Measurements from ENCODE around the gene FEM1A. TPM values are rescaled to one million over a fixed set of nuclear protein-coding genes. Genes with fewer than 3 reads are reported as not detected.

FEM1A gene
- polyA plus RNA-seq, 1 of the 3 experiments (the other 2 are of a cell fraction): 4.8 TPM

DNA sequence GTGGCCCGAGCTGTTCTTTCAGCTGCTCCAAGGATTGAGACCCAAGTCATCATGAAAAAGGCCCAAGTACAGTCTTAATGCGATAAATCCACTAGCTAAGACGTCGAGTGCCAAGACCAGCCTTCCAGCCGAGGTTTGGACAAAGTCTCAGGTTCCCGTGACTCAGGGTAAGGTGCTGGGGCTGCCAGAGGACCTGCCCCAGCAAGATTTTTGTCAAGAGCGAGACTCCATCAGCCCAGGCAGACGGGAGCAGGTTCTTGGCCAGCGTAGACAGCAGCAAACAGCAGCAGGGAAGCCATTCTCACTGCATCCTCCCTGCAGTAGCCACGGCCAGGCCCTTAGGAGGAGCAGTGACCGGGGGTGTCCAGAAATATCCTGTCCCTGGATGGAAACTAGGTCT, 3.4 kb downstream of the FEM1A start:
- H3K4me3 ChIP-seq (ENCODE audit: low read depth in 2 of 2, low read length in 1 of 2): no peak overlapping the region
- H3F3A ChIP-seq (replicated peaks; ENCODE audit: insufficient read depth): peaks cover 5% of the 10 kb centered on the region
- H3K4me2 ChIP-seq: no peak overlapping the region
- 79% methylated on average over 10 of the region's 11 CpGs for whole genome bisulfite sequencing (ENCODE audit: low lambda C conversion rate)
- no peak for TF ChIP-seq MXI1 (IDR thresholded peaks at IDR 0.05; ENCODE audit: low read depth, low read length)
- TF ChIP-seq RXRA (IDR thresholded peaks at IDR 0.05; ENCODE audit: borderline replicate concordance, low read depth): no peak
- no peak for DNase-seq
- H3K36me3 ChIP-seq (replicated peaks in 1 of 2; ENCODE audit: control insufficient read depth in 1 of 2, insufficient read depth in 2 of 2, low read length in 1 of 2): peaks cover 17 to 29% of the 10 kb centered on the region in 2 experiments
- no peak overlapping the region for H3K9ac ChIP-seq
- ChIA-PET CTCF (no interaction called here), POLR2A (no interaction called here)
- no peaks in the 10 kb centered on the region for H3K9me3 ChIP-seq
- H3K79me2 ChIP-seq (ENCODE audit: insufficient read depth): peaks cover 52% of the 10 kb centered on the region
- H3K4me1 ChIP-seq (ENCODE audit: control insufficient read depth in 1 of 2, insufficient read depth in 2 of 2, low read depth in 1 of 2, low read length in 1 of 2): peaks cover 7 to 8% of the 10 kb centered on the region in 2 experiments; a peak in 2 of 4 replicates
- no peaks in the 10 kb centered on the region for H3K27me3 ChIP-seq (ENCODE audit: insufficient read depth)
- no peak overlapping the region for H2AFZ ChIP-seq (ENCODE audit: low read depth)
- H3K9me2 ChIP-seq: no peaks in the 10 kb centered on the region
- no peak overlapping the region for H3K27ac ChIP-seq (ENCODE audit: low read depth in 2 of 2, low read length in 1 of 2)
- no peaks in the 10 kb centered on the region for H4K20me1 ChIP-seq (ENCODE audit: insufficient read depth)

DNA sequence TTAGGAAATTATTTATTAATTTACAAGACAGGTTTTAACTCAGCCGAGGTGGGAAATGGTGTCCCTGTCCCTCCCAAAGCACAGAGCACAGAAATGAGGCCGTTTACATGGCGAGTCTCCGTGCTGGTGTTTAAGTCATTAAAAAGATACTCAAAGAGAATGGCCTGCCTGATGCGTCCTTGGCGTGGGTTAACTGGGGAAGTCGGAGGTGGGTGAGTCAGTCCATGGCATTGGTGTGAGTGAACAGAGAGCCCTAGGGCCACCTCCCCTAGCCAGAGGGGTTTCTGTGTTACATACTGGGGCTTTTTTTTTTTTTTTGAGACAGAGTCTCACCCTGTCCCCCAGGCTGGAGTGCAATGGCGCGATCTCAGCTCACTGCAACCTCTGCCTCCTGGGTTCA, 3.9 kb downstream of the FEM1A start:
- Histone ChIP-seq H3K4me1 (ENCODE audit: control insufficient read depth in 1 of 2, insufficient read depth in 2 of 2, low read depth in 1 of 2, low read length in 1 of 2) (peaks cover 7 to 8% of the 10 kb centered on the region in 2 experiments; a peak in 2 of 4 replicates), H3K27ac (ENCODE audit: low read depth in 2 of 2, low read length in 1 of 2) (no peak overlapping the region), H3K27me3 (ENCODE audit: insufficient read depth) (no peaks in the 10 kb centered on the region), H3K36me3 (replicated peaks in 1 of 2; ENCODE audit: control insufficient read depth in 1 of 2, insufficient read depth in 2 of 2, low read length in 1 of 2) (peaks cover 17 to 29% of the 10 kb centered on the region in 2 experiments), H3F3A (replicated peaks; ENCODE audit: insufficient read depth) (peaks cover 4% of the 10 kb centered on the region), H2AFZ (ENCODE audit: low read depth) (no peak overlapping the region), H3K9ac (no peak overlapping the region), H3K4me3 (ENCODE audit: low read depth in 2 of 2, low read length in 1 of 2) (no peak overlapping the region), H4K20me1 (ENCODE audit: insufficient read depth) (no peaks in the 10 kb centered on the region), H3K9me2 (no peaks in the 10 kb centered on the region), H3K4me2 (no peak overlapping the region), H3K79me2 (ENCODE audit: insufficient read depth) (peaks cover 52% of the 10 kb centered on the region), H3K9me3 (no peaks in the 10 kb centered on the region)
- TF ChIP-seq RCOR1 (IDR thresholded peaks at IDR 0.05; ENCODE audit: low read length): no peak
- TF ChIP-seq, protein P1, sequence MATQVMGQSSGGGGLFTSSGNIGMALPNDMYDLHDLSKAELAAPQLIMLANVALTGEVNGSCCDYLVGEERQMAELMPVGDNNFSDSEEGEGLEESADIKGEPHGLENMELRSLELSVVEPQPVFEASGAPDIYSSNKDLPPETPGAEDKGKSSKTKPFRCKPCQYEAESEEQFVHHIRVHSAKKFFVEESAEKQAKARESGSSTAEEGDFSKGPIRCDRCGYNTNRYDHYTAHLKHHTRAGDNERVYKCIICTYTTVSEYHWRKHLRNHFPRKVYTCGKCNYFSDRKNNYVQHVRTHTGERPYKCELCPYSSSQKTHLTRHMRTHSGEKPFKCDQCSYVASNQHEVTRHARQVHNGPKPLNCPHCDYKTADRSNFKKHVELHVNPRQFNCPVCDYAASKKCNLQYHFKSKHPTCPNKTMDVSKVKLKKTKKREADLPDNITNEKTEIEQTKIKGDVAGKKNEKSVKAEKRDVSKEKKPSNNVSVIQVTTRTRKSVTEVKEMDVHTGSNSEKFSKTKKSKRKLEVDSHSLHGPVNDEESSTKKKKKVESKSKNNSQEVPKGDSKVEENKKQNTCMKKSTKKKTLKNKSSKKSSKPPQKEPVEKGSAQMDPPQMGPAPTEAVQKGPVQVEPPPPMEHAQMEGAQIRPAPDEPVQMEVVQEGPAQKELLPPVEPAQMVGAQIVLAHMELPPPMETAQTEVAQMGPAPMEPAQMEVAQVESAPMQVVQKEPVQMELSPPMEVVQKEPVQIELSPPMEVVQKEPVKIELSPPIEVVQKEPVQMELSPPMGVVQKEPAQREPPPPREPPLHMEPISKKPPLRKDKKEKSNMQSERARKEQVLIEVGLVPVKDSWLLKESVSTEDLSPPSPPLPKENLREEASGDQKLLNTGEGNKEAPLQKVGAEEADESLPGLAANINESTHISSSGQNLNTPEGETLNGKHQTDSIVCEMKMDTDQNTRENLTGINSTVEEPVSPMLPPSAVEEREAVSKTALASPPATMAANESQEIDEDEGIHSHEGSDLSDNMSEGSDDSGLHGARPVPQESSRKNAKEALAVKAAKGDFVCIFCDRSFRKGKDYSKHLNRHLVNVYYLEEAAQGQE (IDR thresholded peaks at IDR 0.05; ENCODE audit: low read depth, low read length): no peak
- TF ChIP-seq RAD21 (IDR thresholded peaks at IDR 0.05; ENCODE audit: low read length): no peak
- no peak for TF ChIP-seq NRF1 (IDR thresholded peaks at IDR 0.05; ENCODE audit: low read depth, low read length)
- TF ChIP-seq FOSL2 (IDR thresholded peaks at IDR 0.05; ENCODE audit: borderline replicate concordance, low read depth): no peak
- CTCF ChIA-PET: no interaction called here
- DNase-seq: no peak
- 78% methylated on average over 9 of the region's 9 CpGs for WGBS (ENCODE audit: low lambda C conversion rate)
- POLR2A ChIA-PET: no interaction called here

DNA sequence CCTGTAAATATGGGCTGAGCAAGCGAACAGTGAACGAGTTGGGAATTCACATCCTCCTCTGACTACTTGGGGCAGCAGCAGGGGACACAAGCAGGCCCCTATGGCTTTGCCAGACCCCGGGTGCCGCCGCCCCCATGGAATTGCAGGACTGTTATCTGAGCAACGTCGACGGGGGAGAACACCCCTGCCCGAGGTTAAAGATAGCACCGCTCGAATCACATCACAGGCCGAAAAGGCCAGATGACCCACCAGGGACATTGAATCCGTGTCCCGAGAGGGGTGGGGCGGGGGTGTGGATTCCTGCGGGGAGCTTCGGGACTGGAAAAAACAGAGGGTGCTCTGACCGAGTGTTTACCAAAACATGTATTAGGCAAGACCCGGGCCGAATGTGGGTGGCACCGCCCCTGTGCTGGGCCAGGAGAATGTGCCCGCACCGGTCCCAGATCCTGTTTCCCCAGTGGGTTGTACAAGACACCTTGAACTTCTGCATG, 9.1 kb downstream of the FEM1A start:
- H3K36me3 ChIP-seq (replicated peaks in 1 of 2; ENCODE audit: control insufficient read depth in 1 of 2, insufficient read depth in 2 of 2, low read length in 1 of 2): peaks cover 5 to 9% of the 10 kb centered on the region in 2 experiments
- WGBS (ENCODE audit: low lambda C conversion rate): 83% methylated on average over 22 of the region's 23 CpGs

More for the DNA sequence above, 9.1 kb downstream of the FEM1A start:
- H3K4me1 ChIP-seq (ENCODE audit: control insufficient read depth in 1 of 2, insufficient read depth in 2 of 2, low read depth in 1 of 2, low read length in 1 of 2): no peaks in the 10 kb centered on the region
- no peak overlapping the region for H2AFZ ChIP-seq (ENCODE audit: low read depth)
- H3K9me3 ChIP-seq: no peaks in the 10 kb centered on the region
- H4K20me1 ChIP-seq (ENCODE audit: insufficient read depth): no peaks in the 10 kb centered on the region
- no peaks in the 10 kb centered on the region for H3K9me2 ChIP-seq
- no peak overlapping the region for H3K4me3 ChIP-seq (ENCODE audit: low read depth in 2 of 2, low read length in 1 of 2)
- H3K27me3 ChIP-seq (ENCODE audit: insufficient read depth): no peaks in the 10 kb centered on the region
- TF ChIP-seq EP300 (IDR thresholded peaks at IDR 0.05; ENCODE audit: borderline replicate concordance in 1 of 2, low read depth in 1 of 2, low read length in 1 of 2) (no peak), RAD21 (IDR thresholded peaks at IDR 0.05; ENCODE audit: low read length) (no peak), RCOR1 (IDR thresholded peaks at IDR 0.05; ENCODE audit: low read length) (no peak), YY1 (IDR thresholded peaks at IDR 0.05; ENCODE audit: low read depth) (no peak), JUND (IDR thresholded peaks at IDR 0.05) (no peak), FOXJ3 (CRISPR knock-in tag; IDR thresholded peaks at IDR 0.05) (no peak)
- TF ChIP-seq, protein P2, sequence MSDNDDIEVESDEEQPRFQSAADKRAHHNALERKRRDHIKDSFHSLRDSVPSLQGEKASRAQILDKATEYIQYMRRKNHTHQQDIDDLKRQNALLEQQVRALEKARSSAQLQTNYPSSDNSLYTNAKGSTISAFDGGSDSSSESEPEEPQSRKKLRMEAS (IDR thresholded peaks at IDR 0.05; ENCODE audit: low read depth): no peak
- TF ChIP-seq, protein P3, sequence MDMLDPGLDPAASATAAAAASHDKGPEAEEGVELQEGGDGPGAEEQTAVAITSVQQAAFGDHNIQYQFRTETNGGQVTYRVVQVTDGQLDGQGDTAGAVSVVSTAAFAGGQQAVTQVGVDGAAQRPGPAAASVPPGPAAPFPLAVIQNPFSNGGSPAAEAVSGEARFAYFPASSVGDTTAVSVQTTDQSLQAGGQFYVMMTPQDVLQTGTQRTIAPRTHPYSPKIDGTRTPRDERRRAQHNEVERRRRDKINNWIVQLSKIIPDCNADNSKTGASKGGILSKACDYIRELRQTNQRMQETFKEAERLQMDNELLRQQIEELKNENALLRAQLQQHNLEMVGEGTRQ (IDR thresholded peaks at IDR 0.05; ENCODE audit: borderline replicate concordance, low read depth, low read length): no peak
- TF ChIP-seq, protein P4, sequence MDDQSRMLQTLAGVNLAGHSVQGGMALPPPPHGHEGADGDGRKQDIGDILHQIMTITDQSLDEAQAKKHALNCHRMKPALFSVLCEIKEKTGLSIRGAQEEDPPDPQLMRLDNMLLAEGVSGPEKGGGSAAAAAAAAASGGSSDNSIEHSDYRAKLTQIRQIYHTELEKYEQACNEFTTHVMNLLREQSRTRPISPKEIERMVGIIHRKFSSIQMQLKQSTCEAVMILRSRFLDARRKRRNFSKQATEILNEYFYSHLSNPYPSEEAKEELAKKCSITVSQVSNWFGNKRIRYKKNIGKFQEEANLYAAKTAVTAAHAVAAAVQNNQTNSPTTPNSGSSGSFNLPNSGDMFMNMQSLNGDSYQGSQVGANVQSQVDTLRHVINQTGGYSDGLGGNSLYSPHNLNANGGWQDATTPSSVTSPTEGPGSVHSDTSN (IDR thresholded peaks at IDR 0.05): no peak
- H3K79me2 ChIP-seq (ENCODE audit: insufficient read depth): peaks cover 17% of the 10 kb centered on the region; the same call in 1 of the 2 replicates
- no peak overlapping the region for H3K4me2 ChIP-seq
- ChIA-PET POLR2A (interaction anchor here (0.6 to 0.9 kb wide), 2 partner anchors 8 to 10 kb away, joined by 3 to 4 read pairs; no protein-coding TSS in a partner anchor), CTCF (interaction anchor here (0.8 to 2.7 kb wide), 6 partner anchors 9 to 76 kb away, joined by 3 to 16 read pairs (median 10); partner anchors contain the start of genes FEM1A and TICAM1)
- H3F3A ChIP-seq (replicated peaks; ENCODE audit: insufficient read depth): peaks cover 2% of the 10 kb centered on the region
- H3K9ac ChIP-seq: no peak overlapping the region
- H3K27ac ChIP-seq (ENCODE audit: low read depth in 2 of 2, low read length in 1 of 2): no peak overlapping the region
- no peak for DNase-seq

All from SK-N-SH (cell line).